HEK293 (cell line): Measurements from ENCODE around the gene PITPNM1.

ENCODE experiments used
- CTCF ChIA-PET: fragments of 350-600 bp; formaldehyde crosslinking; extraction: SDS; loops from one replicate; lab custom pipeline; 2021; ENCODE audit warnings: antibody characterized with exemption; lab: Yijun Ruan, JAX
- POLR2A ChIA-PET: fragments of 300-600 bp; formaldehyde crosslinking; extraction: SDS; loops from one replicate; lab custom pipeline; 2020; ENCODE audit warnings: antibody characterized with exemption, inconsistent platforms; lab: Yijun Ruan, JAX
- H3K27ac ChIP-seq: fragments of 200-500 bp; sonication (Bioruptor generic); 2 replicates; pipeline ENCODE4 v1.5.1; 2014; ENCODE audit warnings: low read depth, low read length, control low read depth, inconsistent platforms; ENCODE audit errors: extremely low read depth
- H3K36me3 ChIP-seq, 2 experiments: fragments of 200-500 bp in 1 of 2; sonication (Bioruptor generic) in 1 of 2; 1 replicate in 1 of 2; 2 replicates in 1 of 2; pipeline ENCODE4 v1.5.1; 2014 to 2017; ENCODE audit warnings: inconsistent platforms in 2 of 2, low read length in 2 of 2; ENCODE audit not compliant: control insufficient read depth in 2 of 2, insufficient read depth in 1 of 2
- H3K4me1 ChIP-seq: fragments of 200-500 bp; sonication (Bioruptor generic); 2 replicates; pipeline ENCODE4 v1.5.1; 2014; ENCODE audit warnings: mild to moderate bottlenecking, low read length, inconsistent platforms; ENCODE audit not compliant: control insufficient read depth, insufficient read depth
- H3K4me3 ChIP-seq: 2 replicates; pipeline ENCODE4 v1.5.1; 2011; ENCODE audit warnings: low read depth, mild to moderate bottlenecking, control low read depth, low read length, moderate library complexity
- H3K9me3 ChIP-seq: fragments of 200-500 bp; sonication (Bioruptor generic); 2 replicates; pipeline ENCODE4 v1.5.1; 2014; ENCODE audit warnings: low read depth, low read length, inconsistent platforms; ENCODE audit not compliant: control insufficient read depth, insufficient read depth
- BCL11B ChIP-seq: fragments of 450-650 bp; formaldehyde crosslinking; IDR thresholded peaks from 2 replicates; pipeline ENCODE4 v1.5.1; 2016; ENCODE audit warnings: low read depth, missing biosample characterization, missing genetic modification characterization
- HOXC10 ChIP-seq: sonication (generic); formaldehyde crosslinking; IDR thresholded peaks from 2 replicates; pipeline ENCODE4 v1.8.1; 2023; ENCODE audit warnings: mild to moderate bottlenecking, missing genetic modification reagents
- OSR2 ChIP-seq: fragments of 450-650 bp; formaldehyde crosslinking; IDR thresholded peaks from 2 replicates; pipeline ENCODE4 v1.5.1; 2016; ENCODE audit warnings: missing biosample characterization, missing genetic modification characterization
- SCRT1 ChIP-seq: fragments of 450-650 bp; formaldehyde crosslinking; IDR thresholded peaks from 2 replicates; pipeline ENCODE4 v1.5.1; 2016; ENCODE audit warnings: missing biosample characterization, missing genetic modification characterization, borderline replicate concordance
- TCF7L2 ChIP-seq: IDR thresholded peaks from 2 replicates; pipeline ENCODE4 v1.6.1; 2011; ENCODE audit warnings: low read depth, mild to moderate bottlenecking, inconsistent platforms, low read length, moderate library complexity, borderline replicate concordance
- YY2 ChIP-seq: fragments of 450-650 bp; formaldehyde crosslinking; IDR thresholded peaks from 2 replicates; pipeline ENCODE4 v1.5.1; 2016; ENCODE audit warnings: missing biosample characterization, missing genetic modification characterization
- ZFP41 ChIP-seq: fragments of 450-650 bp; formaldehyde crosslinking; IDR thresholded peaks from 2 replicates; pipeline ENCODE4 v1.5.1; 2016; ENCODE audit warnings: missing biosample characterization, missing genetic modification characterization, borderline replicate concordance
- ZFP69B ChIP-seq: fragments of 450-650 bp; formaldehyde crosslinking; IDR thresholded peaks from 2 replicates; pipeline ENCODE4 v1.5.1; 2016; ENCODE audit warnings: missing biosample characterization, missing genetic modification characterization
- ZNF140 ChIP-seq: fragments of 450-650 bp; formaldehyde crosslinking; IDR thresholded peaks from 2 replicates; pipeline ENCODE4 v1.5.1; 2016; ENCODE audit warnings: missing biosample characterization, missing genetic modification characterization
- ZNF155 ChIP-seq: fragments of 450-650 bp; formaldehyde crosslinking; IDR thresholded peaks from 2 replicates; pipeline ENCODE4 v1.5.1; 2016; ENCODE audit warnings: missing biosample characterization, missing genetic modification characterization
- ZNF175 ChIP-seq: fragments of 450-650 bp; formaldehyde crosslinking; IDR thresholded peaks from 2 replicates; pipeline ENCODE4 v1.5.1; 2016; ENCODE audit warnings: missing biosample characterization, missing genetic modification characterization
- ZNF274 ChIP-seq, 2 experiments: fragments of 200-500 bp in 1 of 2; fragments of 450-650 bp in 1 of 2; sonication (Bioruptor generic) in 1 of 2; formaldehyde crosslinking in 1 of 2; IDR thresholded peaks; 2 replicates each; pipeline versions ENCODE4 v1.5.1 to v1.6.1; 2014 to 2016; ENCODE audit warnings: borderline replicate concordance in 1 of 2, inconsistent platforms in 1 of 2, low read length in 1 of 2, missing biosample characterization in 1 of 2, missing genetic modification characterization in 1 of 2
- ZNF426 ChIP-seq: fragments of 450-650 bp; formaldehyde crosslinking; IDR thresholded peaks from 2 replicates; pipeline ENCODE4 v1.5.1; 2017; ENCODE audit warnings: missing biosample characterization, missing genetic modification characterization, mild to moderate bottlenecking, inconsistent platforms, moderate library complexity
- ZNF433 ChIP-seq: fragments of 450-650 bp; formaldehyde crosslinking; IDR thresholded peaks from 2 replicates; pipeline ENCODE4 v1.5.1; 2016; ENCODE audit warnings: missing biosample characterization, missing genetic modification characterization, low read depth
- ZNF544 ChIP-seq: fragments of 450-650 bp; formaldehyde crosslinking; IDR thresholded peaks from 2 replicates; pipeline ENCODE4 v1.5.0; 2017; ENCODE audit warnings: missing biosample characterization, missing genetic modification characterization
- ZNF560 ChIP-seq: fragments of 450-650 bp; formaldehyde crosslinking; IDR thresholded peaks from 2 replicates; pipeline ENCODE4 v1.5.1; 2017; ENCODE audit warnings: missing biosample characterization, missing genetic modification characterization, borderline replicate concordance
- ZNF600 ChIP-seq: fragments of 450-650 bp; formaldehyde crosslinking; IDR thresholded peaks from 2 replicates; pipeline ENCODE4 v1.5.1; 2016; ENCODE audit warnings: missing biosample characterization, missing genetic modification characterization
- ZNF626 ChIP-seq: fragments of 450-650 bp; sonication (Bioruptor Pico); formaldehyde crosslinking; IDR thresholded peaks from 2 replicates; pipeline ENCODE4 v1.5.1; 2018; ENCODE audit warnings: missing biosample characterization, missing genetic modification characterization, inconsistent platforms
- ZNF629 ChIP-seq: fragments of 450-650 bp; formaldehyde crosslinking; IDR thresholded peaks from 2 replicates; pipeline ENCODE4 v1.5.1; 2017; ENCODE audit warnings: missing biosample characterization, missing genetic modification characterization
- ZNF660 ChIP-seq: fragments of 450-650 bp; IDR thresholded peaks from 2 replicates; pipeline ENCODE4 v1.5.1; 2018; ENCODE audit warnings: missing biosample characterization, mild to moderate bottlenecking, missing genetic modification characterization
- ZNF664 ChIP-seq: fragments of 450-650 bp; formaldehyde crosslinking; IDR thresholded peaks from 2 replicates; pipeline ENCODE4 v1.5.1; 2016; ENCODE audit warnings: missing biosample characterization, missing genetic modification characterization
- ZNF76 ChIP-seq: fragments of 450-650 bp; formaldehyde crosslinking; IDR thresholded peaks from 2 replicates; pipeline ENCODE4; 2016; ENCODE audit warnings: low read depth, missing biosample characterization, missing genetic modification characterization, borderline replicate concordance
- ZNF768 ChIP-seq: fragments of 450-650 bp; formaldehyde crosslinking; IDR thresholded peaks from 2 replicates; pipeline ENCODE4 v1.5.1; 2018; ENCODE audit warnings: missing biosample characterization, mild to moderate bottlenecking, missing genetic modification characterization
- ZNF791 ChIP-seq: fragments of 450-650 bp; formaldehyde crosslinking; IDR thresholded peaks from 2 replicates; pipeline ENCODE4 v1.5.1; 2016; ENCODE audit warnings: missing biosample characterization, missing genetic modification characterization
- TF ChIP-seq, protein P1 (sequence below): fragments of 450-650 bp; formaldehyde crosslinking; IDR thresholded peaks from 2 replicates; pipeline ENCODE4 v1.5.1; 2017; ENCODE audit warnings: missing biosample characterization, missing genetic modification characterization
- TF ChIP-seq, protein P2 (sequence below): fragments of 450-650 bp; formaldehyde crosslinking; IDR thresholded peaks from 2 replicates; pipeline ENCODE4 v1.5.1; 2017; ENCODE audit warnings: missing biosample characterization, missing genetic modification characterization
- TF ChIP-seq, protein P3 (sequence below): fragments of 450-650 bp; formaldehyde crosslinking; IDR thresholded peaks from 2 replicates; pipeline ENCODE4 v1.5.1; 2017; ENCODE audit warnings: missing biosample characterization, missing genetic modification characterization

Gene PITPNM1

DNA sequence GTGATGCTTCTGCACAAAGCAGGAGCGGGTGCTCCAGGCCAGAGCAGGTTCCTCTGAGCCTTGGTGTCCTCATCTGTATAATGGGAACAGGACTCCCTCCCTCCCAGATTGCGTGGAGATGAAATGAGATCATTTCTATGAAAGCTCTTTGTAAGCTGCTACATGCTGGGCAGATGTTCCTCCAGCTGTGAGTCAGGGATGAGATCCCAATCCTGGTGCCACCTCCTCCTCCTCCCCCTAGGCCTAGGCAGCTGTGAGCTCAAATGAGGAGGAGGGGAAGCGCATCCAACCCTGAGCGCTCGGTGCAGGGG lies 25.1 kb upstream of the PITPNM1 start:
- POLR2A ChIA-PET, result no interaction called here
- H3K4me1 ChIP-seq, result no peaks in the 10 kb centered on the region
- H3K9me3 ChIP-seq, result no peaks in the 10 kb centered on the region
- H3K27ac ChIP-seq, result no peak overlapping the region
- no peak overlapping the region for H3K4me3 ChIP-seq
- CTCF ChIA-PET, result interaction anchor here (0.6 kb wide), 1 partner anchor 25 kb away, joined by 4 read pairs; the partner anchor contains the start of gene PITPNM1
- no peak for TF ChIP-seq ZFP41
- no peak for TF ChIP-seq ZNF626 (tag by site-specific recombination)
- TF ChIP-seq, all 188 proteins: peak for 0
- H3K36me3 ChIP-seq, result no peaks in the 10 kb centered on the region

DNA sequence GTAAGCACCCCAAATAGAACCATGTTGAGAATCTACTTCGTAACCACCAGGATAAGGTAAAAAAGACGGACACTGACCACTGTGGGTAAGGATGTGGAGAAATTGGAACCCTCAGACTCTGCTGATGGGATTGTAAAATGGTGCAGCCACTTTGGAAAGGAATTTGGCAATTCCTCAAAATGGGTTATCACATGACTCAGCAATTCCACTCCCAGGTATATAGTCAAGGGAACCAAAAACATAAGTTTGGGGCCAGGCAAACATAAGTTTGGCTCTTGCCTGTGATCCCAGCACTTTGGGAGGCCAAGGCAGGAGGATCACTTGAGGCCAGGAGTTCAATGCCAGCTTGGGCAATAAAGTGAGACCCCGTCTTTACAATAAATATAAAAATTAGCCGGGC lies 23.2 kb upstream of the PITPNM1 start:
- ChIA-PET POLR2A (no interaction called here), CTCF (no interaction called here)
- no peak overlapping the region for H3K4me3 ChIP-seq
- TF ChIP-seq ZNF274 (IDR thresholded peaks at IDR 0.05; ENCODE audit: low read length) (no peak), ZNF274 (tag by site-specific recombination; IDR thresholded peaks at IDR 0.05; ENCODE audit: borderline replicate concordance) (no peak), ZNF629 (no peak), ZFP69B (tag by site-specific recombination) (no peak), YY2 (tag by site-specific recombination) (no peak), ZNF544 (tag by site-specific recombination) (no peak), ZNF433 (tag by site-specific recombination) (no peak), ZNF660 (tag by site-specific recombination) (no peak), ZNF76 (tag by site-specific recombination) (no peak), ZNF791 (no peak), ZNF426 (no peak), HOXC10 (CRISPR knock-in tag) (no peak), ZNF600 (tag by site-specific recombination) (no peak), ZNF175 (no peak)
- TF ChIP-seq, protein P1, sequence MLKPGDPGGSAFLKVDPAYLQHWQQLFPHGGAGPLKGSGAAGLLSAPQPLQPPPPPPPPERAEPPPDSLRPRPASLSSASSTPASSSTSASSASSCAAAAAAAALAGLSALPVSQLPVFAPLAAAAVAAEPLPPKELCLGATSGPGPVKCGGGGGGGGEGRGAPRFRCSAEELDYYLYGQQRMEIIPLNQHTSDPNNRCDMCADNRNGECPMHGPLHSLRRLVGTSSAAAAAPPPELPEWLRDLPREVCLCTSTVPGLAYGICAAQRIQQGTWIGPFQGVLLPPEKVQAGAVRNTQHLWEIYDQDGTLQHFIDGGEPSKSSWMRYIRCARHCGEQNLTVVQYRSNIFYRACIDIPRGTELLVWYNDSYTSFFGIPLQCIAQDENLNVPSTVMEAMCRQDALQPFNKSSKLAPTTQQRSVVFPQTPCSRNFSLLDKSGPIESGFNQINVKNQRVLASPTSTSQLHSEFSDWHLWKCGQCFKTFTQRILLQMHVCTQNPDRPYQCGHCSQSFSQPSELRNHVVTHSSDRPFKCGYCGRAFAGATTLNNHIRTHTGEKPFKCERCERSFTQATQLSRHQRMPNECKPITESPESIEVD, result no peak
- TF ChIP-seq, protein P2, sequence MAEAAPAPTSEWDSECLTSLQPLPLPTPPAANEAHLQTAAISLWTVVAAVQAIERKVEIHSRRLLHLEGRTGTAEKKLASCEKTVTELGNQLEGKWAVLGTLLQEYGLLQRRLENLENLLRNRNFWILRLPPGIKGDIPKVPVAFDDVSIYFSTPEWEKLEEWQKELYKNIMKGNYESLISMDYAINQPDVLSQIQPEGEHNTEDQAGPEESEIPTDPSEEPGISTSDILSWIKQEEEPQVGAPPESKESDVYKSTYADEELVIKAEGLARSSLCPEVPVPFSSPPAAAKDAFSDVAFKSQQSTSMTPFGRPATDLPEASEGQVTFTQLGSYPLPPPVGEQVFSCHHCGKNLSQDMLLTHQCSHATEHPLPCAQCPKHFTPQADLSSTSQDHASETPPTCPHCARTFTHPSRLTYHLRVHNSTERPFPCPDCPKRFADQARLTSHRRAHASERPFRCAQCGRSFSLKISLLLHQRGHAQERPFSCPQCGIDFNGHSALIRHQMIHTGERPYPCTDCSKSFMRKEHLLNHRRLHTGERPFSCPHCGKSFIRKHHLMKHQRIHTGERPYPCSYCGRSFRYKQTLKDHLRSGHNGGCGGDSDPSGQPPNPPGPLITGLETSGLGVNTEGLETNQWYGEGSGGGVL (tag by site-specific recombination), result no peak
- no peaks in the 10 kb centered on the region for H3K9me3 ChIP-seq
- H3K27ac ChIP-seq, result no peak overlapping the region
- no peaks in the 10 kb centered on the region for H3K36me3 ChIP-seq
- H3K4me1 ChIP-seq, result no peaks in the 10 kb centered on the region

DNA sequence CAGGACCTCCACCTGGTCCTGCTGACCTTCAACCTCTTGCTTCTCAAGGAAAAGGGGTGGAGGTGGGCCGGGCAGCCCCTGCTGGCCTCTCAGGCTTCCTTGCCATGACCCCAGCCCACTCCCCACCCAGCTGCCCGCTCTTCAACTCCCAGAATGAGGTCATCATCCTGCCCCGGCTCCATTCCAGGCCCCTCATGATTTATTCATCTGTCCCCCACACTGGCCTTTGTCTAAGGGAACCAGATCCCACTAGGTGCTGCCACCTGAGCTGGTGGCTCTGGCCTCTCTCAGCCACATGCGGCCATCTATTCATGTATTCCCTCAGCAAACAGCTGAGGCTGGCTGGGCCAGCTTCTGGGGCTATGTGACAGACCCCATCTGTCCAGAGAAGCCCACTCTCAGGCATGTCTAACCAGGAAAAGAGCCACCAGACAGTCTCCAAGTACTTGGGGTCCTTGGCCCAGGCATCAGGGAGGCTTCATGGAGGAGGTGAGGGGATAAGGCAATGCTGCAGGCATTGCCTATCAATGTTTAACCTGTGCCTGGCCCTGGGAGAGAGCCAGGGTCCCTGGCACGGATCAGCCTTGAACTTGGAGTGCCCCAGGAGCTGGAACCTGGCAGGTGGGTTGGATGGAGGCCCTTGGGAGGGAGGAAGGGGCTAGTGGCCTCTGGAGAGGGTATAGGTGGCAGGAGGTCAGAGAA lies 20.3 kb upstream of the PITPNM1 start:
- no peaks in the 10 kb centered on the region for H3K36me3 ChIP-seq
- no peaks in the 10 kb centered on the region for H3K9me3 ChIP-seq
- H3K4me3 ChIP-seq, result no peak overlapping the region
- CTCF ChIA-PET, result no interaction called here
- H3K4me1 ChIP-seq, result no peaks in the 10 kb centered on the region
- H3K27ac ChIP-seq, result no peak overlapping the region
- POLR2A ChIA-PET, result no interaction called here
- TF ChIP-seq ZNF155 (tag by site-specific recombination), result no peak
- TF ChIP-seq OSR2 (tag by site-specific recombination), result no peak
- no peak for TF ChIP-seq ZNF768
- TF ChIP-seq, protein P3, sequence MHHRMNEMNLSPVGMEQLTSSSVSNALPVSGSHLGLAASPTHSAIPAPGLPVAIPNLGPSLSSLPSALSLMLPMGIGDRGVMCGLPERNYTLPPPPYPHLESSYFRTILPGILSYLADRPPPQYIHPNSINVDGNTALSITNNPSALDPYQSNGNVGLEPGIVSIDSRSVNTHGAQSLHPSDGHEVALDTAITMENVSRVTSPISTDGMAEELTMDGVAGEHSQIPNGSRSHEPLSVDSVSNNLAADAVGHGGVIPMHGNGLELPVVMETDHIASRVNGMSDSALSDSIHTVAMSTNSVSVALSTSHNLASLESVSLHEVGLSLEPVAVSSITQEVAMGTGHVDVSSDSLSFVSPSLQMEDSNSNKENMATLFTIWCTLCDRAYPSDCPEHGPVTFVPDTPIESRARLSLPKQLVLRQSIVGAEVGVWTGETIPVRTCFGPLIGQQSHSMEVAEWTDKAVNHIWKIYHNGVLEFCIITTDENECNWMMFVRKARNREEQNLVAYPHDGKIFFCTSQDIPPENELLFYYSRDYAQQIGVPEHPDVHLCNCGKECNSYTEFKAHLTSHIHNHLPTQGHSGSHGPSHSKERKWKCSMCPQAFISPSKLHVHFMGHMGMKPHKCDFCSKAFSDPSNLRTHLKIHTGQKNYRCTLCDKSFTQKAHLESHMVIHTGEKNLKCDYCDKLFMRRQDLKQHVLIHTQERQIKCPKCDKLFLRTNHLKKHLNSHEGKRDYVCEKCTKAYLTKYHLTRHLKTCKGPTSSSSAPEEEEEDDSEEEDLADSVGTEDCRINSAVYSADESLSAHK (tag by site-specific recombination), result no peak
- no peak for TF ChIP-seq BCL11B (tag by site-specific recombination)
- no peak for TF ChIP-seq ZNF664
- TF ChIP-seq ZNF560 (tag by site-specific recombination), result no peak
- TF ChIP-seq ZNF140 (tag by site-specific recombination), result no peak
- no peak for TF ChIP-seq TCF7L2
- no peak for TF ChIP-seq SCRT1 (tag by site-specific recombination)
